22Rv1 (cell line): ENCODE results near the gene FN1.

Experiments used
- ZFX ChIP-seq: fragments of 450-650 bp; IDR thresholded peaks from 2 replicates; pipeline ENCODE4 v1.6.1; 2017; ENCODE audit warnings: antibody characterized with exemption, borderline replicate concordance
- TF ChIP-seq, protein P1 (sequence below): fragments of 450-650 bp; IDR thresholded peaks from 2 replicates; pipeline ENCODE4 v1.5.1; 2017; ENCODE audit warnings: mild to moderate bottlenecking

DNA sequence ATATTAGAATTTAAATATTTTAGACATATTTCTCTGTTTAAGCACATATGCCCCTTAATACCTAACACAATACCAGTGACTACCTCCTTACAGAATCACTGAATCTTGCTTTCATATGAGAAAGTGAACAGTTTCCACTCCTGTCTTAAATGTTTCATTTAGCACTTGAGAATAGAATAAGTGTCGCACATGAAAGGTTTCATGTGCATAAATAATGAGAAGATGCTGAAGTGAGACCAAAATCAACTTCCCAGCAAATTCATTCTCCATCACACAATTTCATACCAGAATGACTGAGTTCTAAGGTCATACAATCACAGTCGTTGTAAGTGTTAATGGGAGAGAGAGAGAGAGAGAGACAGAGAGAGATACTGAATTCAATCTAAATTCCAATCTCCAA is 72.8 kb downstream of the FN1 start:
- TF ChIP-seq, protein P1, sequence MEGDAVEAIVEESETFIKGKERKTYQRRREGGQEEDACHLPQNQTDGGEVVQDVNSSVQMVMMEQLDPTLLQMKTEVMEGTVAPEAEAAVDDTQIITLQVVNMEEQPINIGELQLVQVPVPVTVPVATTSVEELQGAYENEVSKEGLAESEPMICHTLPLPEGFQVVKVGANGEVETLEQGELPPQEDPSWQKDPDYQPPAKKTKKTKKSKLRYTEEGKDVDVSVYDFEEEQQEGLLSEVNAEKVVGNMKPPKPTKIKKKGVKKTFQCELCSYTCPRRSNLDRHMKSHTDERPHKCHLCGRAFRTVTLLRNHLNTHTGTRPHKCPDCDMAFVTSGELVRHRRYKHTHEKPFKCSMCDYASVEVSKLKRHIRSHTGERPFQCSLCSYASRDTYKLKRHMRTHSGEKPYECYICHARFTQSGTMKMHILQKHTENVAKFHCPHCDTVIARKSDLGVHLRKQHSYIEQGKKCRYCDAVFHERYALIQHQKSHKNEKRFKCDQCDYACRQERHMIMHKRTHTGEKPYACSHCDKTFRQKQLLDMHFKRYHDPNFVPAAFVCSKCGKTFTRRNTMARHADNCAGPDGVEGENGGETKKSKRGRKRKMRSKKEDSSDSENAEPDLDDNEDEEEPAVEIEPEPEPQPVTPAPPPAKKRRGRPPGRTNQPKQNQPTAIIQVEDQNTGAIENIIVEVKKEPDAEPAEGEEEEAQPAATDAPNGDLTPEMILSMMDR = no peak
- TF ChIP-seq ZFX = no peak
